Measurements from ENCODE around the gene TRIM3.

DNA sequence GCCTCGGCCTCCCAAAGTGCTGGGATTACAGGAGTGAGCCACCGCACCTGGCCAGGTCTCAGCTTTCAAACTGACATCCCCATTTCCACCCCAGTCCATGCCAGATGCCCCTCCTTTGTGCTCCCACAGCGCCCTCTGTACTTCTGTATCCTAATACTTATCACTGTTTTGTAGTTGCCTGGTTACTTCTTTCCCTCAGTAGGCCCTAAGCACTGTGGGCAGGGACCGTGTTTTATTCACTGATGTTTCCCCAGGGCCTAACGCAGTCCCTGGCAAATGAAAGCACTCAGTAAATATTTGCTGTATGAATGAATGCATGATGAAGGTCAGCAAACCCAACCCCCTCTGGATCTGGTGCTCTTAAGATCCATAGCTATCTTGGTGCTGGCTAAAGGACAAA is 2.2 kb upstream of the TRIM3 start:
- TF ChIP-seq, protein P1, sequence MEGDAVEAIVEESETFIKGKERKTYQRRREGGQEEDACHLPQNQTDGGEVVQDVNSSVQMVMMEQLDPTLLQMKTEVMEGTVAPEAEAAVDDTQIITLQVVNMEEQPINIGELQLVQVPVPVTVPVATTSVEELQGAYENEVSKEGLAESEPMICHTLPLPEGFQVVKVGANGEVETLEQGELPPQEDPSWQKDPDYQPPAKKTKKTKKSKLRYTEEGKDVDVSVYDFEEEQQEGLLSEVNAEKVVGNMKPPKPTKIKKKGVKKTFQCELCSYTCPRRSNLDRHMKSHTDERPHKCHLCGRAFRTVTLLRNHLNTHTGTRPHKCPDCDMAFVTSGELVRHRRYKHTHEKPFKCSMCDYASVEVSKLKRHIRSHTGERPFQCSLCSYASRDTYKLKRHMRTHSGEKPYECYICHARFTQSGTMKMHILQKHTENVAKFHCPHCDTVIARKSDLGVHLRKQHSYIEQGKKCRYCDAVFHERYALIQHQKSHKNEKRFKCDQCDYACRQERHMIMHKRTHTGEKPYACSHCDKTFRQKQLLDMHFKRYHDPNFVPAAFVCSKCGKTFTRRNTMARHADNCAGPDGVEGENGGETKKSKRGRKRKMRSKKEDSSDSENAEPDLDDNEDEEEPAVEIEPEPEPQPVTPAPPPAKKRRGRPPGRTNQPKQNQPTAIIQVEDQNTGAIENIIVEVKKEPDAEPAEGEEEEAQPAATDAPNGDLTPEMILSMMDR (conservative IDR thresholded peaks at IDR 0.05; ENCODE audit: low read depth, low read length), result peak; percentile 32; the same call in 1 of the 2 replicates
- TF ChIP-seq EZH2phosphoT487 (IDR thresholded peaks at IDR 0.05; ENCODE audit: borderline replicate concordance, low read length), result no peak

Data from PC-3 (cell line).